HCT116 (cell line): Measurements from ENCODE around the gene RBBP8. TPM values are rescaled to one million over a fixed set of nuclear protein-coding genes. Genes with fewer than 3 reads are reported as not detected.

ENCODE experiments used
- ATAC-seq: fragments of 200-7000 bp; cut with Tn5 transposase; 2 replicates; pipeline ENCODE4 v1.9.1; 2020; ENCODE audit warnings: mild to moderate bottlenecking, moderate library complexity
- Bru-seq: library from RNA; stranded (reverse); fragments of 400-500 nt; gene quantifications from one replicate; lab custom pipeline; 2021; lab: Mats Ljungman, UMichigan
- BruChase-seq, 2 experiments: library from RNA; stranded (reverse); fragments of 400-500 nt; gene quantifications; one replicate each; lab custom pipeline; 2021; lab: Mats Ljungman, UMichigan
- BruUV-seq: library from RNA; stranded (reverse); fragments of 400-500 nt; replicated peaks from 2 replicates; lab custom pipeline; 2021; lab: Mats Ljungman, UMichigan
- CTCF ChIA-PET: fragments of 300-600 bp; sonication (Branson Sonifier 250); formaldehyde crosslinking; loops from one replicate; lab custom pipeline; 2021; ENCODE audit warnings: antibody characterized with exemption; lab: Charles Lee
- POLR2A ChIA-PET: fragments of 300-600, 350-600 bp; sonication (Branson Sonifier 250); formaldehyde crosslinking; loops from one replicate; lab custom pipeline; 2021; ENCODE audit warnings: antibody characterized with exemption; lab: Charles Lee
- RAD21 ChIA-PET, 2 experiments: fragments of 300-600 bp; sonication (Branson Sonifier 250); formaldehyde crosslinking; loops; one replicate each; lab custom pipeline; 2023; ENCODE audit warnings: low total read pairs in 2 of 2; ENCODE audit not compliant: uncharacterized antibody in 2 of 2, unreplicated experiment in 2 of 2, low non-redundant PET in 1 of 2; lab: Charles Lee
- DNase-seq: peaks from one replicate; pipeline ENCODE4 v3.0.0-alpha.2; 2010; ENCODE audit warnings: low read depth, low spot score
- H2AFZ ChIP-seq: fragments of 200-600 bp; shearing (Covaris generic), sonication (generic); 2 replicates; pipeline ENCODE4 v1.6.1; 2017; ENCODE audit warnings: low read depth, mixed run types, mixed read lengths, antibody characterized with exemption, low read length; ENCODE audit not compliant: poor library complexity, severe bottlenecking
- H3K27ac ChIP-seq: 2 replicates; pipeline ENCODE4 v1.5.1; 2012; ENCODE audit warnings: low read depth, low read length
- H3K27me3 ChIP-seq: fragments of 200-600 bp; sonication (generic); 2 replicates; pipeline ENCODE4 v1.6.1; 2016; ENCODE audit warnings: mixed run types, low read length, mixed read lengths; ENCODE audit not compliant: insufficient read depth
- H3K36me3 ChIP-seq, 2 experiments: fragments of 200-500 bp in 1 of 2; fragments of 200-600 bp in 1 of 2; sonication (Bioruptor generic) in 1 of 2; sonication (generic) in 1 of 2; 2 replicates each; pipeline versions ENCODE4 v1.5.1 to v1.6.1; 2014 to 2016; ENCODE audit warnings: low read length in 2 of 2, inconsistent platforms in 1 of 2, mixed read lengths in 1 of 2, mixed run types in 1 of 2; ENCODE audit not compliant: insufficient read depth in 2 of 2, control insufficient read depth in 1 of 2
- H3K4me1 ChIP-seq, 2 experiments: fragments of 200-600 bp in 1 of 2; sonication (generic) in 1 of 2; 2 replicates each; pipeline versions ENCODE4 v1.5.1 to v1.6.1; 2012 to 2017; ENCODE audit warnings: low read length in 2 of 2, inconsistent platforms in 1 of 2, mild to moderate bottlenecking in 1 of 2, mixed read lengths in 1 of 2, mixed run types in 1 of 2, moderate library complexity in 1 of 2; ENCODE audit not compliant: insufficient read depth in 2 of 2, control insufficient read depth in 1 of 2
- H3K4me2 ChIP-seq: fragments of 200-600 bp; sonication (generic); 2 replicates; pipeline ENCODE4 v1.6.1; 2017; ENCODE audit warnings: mixed run types, low read length, mixed read lengths
- H3K4me3 ChIP-seq, 2 experiments: fragments of 200-600 bp in 1 of 2; sonication (generic) in 1 of 2; replicated peaks in 1 of 2; 2 replicates each; pipeline ENCODE4 v1.5.1; 2011 to 2016; ENCODE audit warnings: low read length in 2 of 2, control low read depth in 1 of 2, low read depth in 1 of 2, mild to moderate bottlenecking in 1 of 2, mixed read lengths in 1 of 2, mixed run types in 1 of 2
- H3K79me2 ChIP-seq: fragments of 200-600 bp; sonication (generic); 2 replicates; pipeline ENCODE4 v1.6.1; 2017; ENCODE audit warnings: mild to moderate bottlenecking, mixed run types, low read length, moderate library complexity, mixed read lengths; ENCODE audit not compliant: insufficient read depth
- H3K9ac ChIP-seq: fragments of 200-600 bp; sonication (generic); 2 replicates; pipeline ENCODE4 v1.6.1; 2016; ENCODE audit warnings: low read length, mixed read lengths
- H3K9me2 ChIP-seq: fragments of 200-600 bp; sonication (generic), shearing (Covaris generic); 2 replicates; pipeline ENCODE4 v1.6.1; 2017; ENCODE audit warnings: mixed run types, mild to moderate bottlenecking, moderate library complexity; ENCODE audit not compliant: insufficient read depth
- H3K9me3 ChIP-seq, 2 experiments: fragments of 200-500 bp in 1 of 2; fragments of 200-600 bp in 1 of 2; sonication (Bioruptor generic) in 1 of 2; sonication (generic) in 1 of 2; 2 replicates each; pipeline ENCODE4 v1.6.1; 2014 to 2017; ENCODE audit warnings: low read length in 2 of 2, mixed read lengths in 2 of 2, inconsistent platforms in 1 of 2, low read depth in 1 of 2, mild to moderate bottlenecking in 1 of 2, mixed run types in 1 of 2, moderate library complexity in 1 of 2; ENCODE audit not compliant: control insufficient read depth in 1 of 2, insufficient read depth in 1 of 2
- H4K20me1 ChIP-seq: fragments of 200-600 bp; sonication (generic), shearing (Covaris generic); 2 replicates; pipeline ENCODE4 v1.6.1; 2017; ENCODE audit warnings: mixed run types, mild to moderate bottlenecking, moderate library complexity; ENCODE audit not compliant: insufficient read depth
- EZH2 ChIP-seq: fragments of 200-600 bp; sonication (generic); IDR thresholded peaks from 2 replicates; pipeline ENCODE4 v1.6.1; 2017; ENCODE audit warnings: antibody characterized with exemption, mixed run types
- MAX ChIP-seq: IDR thresholded peaks from 2 replicates; pipeline ENCODE4 v1.6.1; 2012
- POLR2A ChIP-seq: IDR thresholded peaks from 2 replicates; pipeline ENCODE4 v1.7.0; 2011; ENCODE audit warnings: borderline replicate concordance; ENCODE audit not compliant: insufficient read depth, insufficient read length; ENCODE audit errors: extremely low read depth
- POLR2AphosphoS5 ChIP-seq: IDR thresholded peaks from 2 replicates; pipeline ENCODE4 v1.6.1; 2011; ENCODE audit warnings: mild to moderate bottlenecking, low read depth, low read length, moderate library complexity
- SIN3A ChIP-seq: IDR thresholded peaks from 2 replicates; pipeline ENCODE4 v1.6.1; 2012; ENCODE audit warnings: low read depth
- SP1 ChIP-seq: IDR thresholded peaks from 2 replicates; pipeline ENCODE4 v1.6.1; 2012; ENCODE audit warnings: low read depth
- SRF ChIP-seq: IDR thresholded peaks from 2 replicates; pipeline ENCODE4 v1.6.1; 2012; ENCODE audit warnings: low read depth
- TCF7L2 ChIP-seq: IDR thresholded peaks from 2 replicates; pipeline ENCODE4 v1.7.0; 2011; ENCODE audit warnings: borderline replicate concordance, inconsistent platforms; ENCODE audit not compliant: insufficient read depth, insufficient read length; ENCODE audit errors: extremely low read depth
- ZBTB33 ChIP-seq: IDR thresholded peaks from 2 replicates; pipeline ENCODE4 v1.6.1; 2011; ENCODE audit warnings: mild to moderate bottlenecking, low read length, moderate library complexity; ENCODE audit not compliant: insufficient replicate concordance; ENCODE audit errors: extremely low read depth
- ZFX ChIP-seq: fragments of 450-650 bp; IDR thresholded peaks from 2 replicates; pipeline ENCODE4 v1.6.1; 2017
- intact Hi-C: fragments of 100-400 bp; cut with micrococcal nuclease; formaldehyde crosslinking; loops from 2 replicates; pipeline ENCODE4 v1.10.0; 2022
- long read RNA-seq: library from polyadenylated mRNA; unstranded; transcript quantifications from one replicate; pipeline ENCODE4 v2.0.0, GENCODE V29; 2021; ENCODE audit not compliant: unreplicated experiment
- polyA plus RNA-seq: library from polyadenylated mRNA; unstranded; fragments of >200 nt; gene quantifications from 2 replicates; pipeline ENCODE4 v1.2.1, GENCODE V29; 2012; ENCODE audit warnings: missing spikeins
- total RNA-seq: library from RNA; stranded (reverse); gene quantifications from one replicate; pipeline ENCODE4 v1.2.1, GENCODE V29; 2021; ENCODE audit not compliant: unreplicated experiment

The RBBP8 gene
- total RNA-seq, result 66.6 TPM
- 21.5 and 37.5 TPM in 2 replicates for polyA plus RNA-seq
- percentile 83 among the genes with signal in this experiment for Bru-seq, nascent RNA
- BruChase-seq, experiment 1, labeled RNA remaining after a 6-hour chase, result percentile 81 among the genes with signal in this experiment
- BruChase-seq, experiment 2, labeled RNA remaining after a 2-hour chase, result percentile 71 among the genes with signal in this experiment
- long read RNA-seq, transcript RBBP8-201 (19 exons, 3,288 nt), result major isoform, 14 of 93 reads
- long read RNA-seq, transcript RBBP8-204 (19 exons, 3,293 nt), result minor isoform, 5 of 93 reads
- long read RNA-seq, partial matches to known transcripts, result 53 of 93 reads
- long read RNA-seq, other reads (novel, unspliced or antisense), result 19 of 93 reads

- peak; percentile 58 for DNase-seq
- Histone ChIP-seq H3K9ac (peak within 1 kb of the TSS; percentile 87), H2AFZ (peak within 1 kb of the TSS; percentile 60), H3K4me3 (peak within 1 kb of the TSS; percentile 60 to 71), H4K20me1 (no peaks in the 10 kb centered on the region), H3K27me3 (no peaks in the 10 kb centered on the region), H3K36me3 (peaks cover 7 to 9% of the 10 kb centered on the region in 2 experiments), H3K9me3 (no peaks in the 10 kb centered on the region), H3K4me1 (peaks cover 0 to 22% of the 10 kb centered on the region in 2 experiments; a peak in 3 of 4 replicates), H3K4me2 (peak within 1 kb of the TSS; percentile 78), H3K9me2 (no peaks in the 10 kb centered on the region), H3K27ac (peak within 1 kb of the TSS; percentile 88), H3K79me2 (peaks cover 46% of the 10 kb centered on the region)
- TF ChIP-seq SRF (no peak), SP1 (no peak; the same call in 1 of the 2 replicates), POLR2A (peak; percentile 77), SIN3A (peak; percentile 83), TCF7L2 (no peak), ZBTB33 (peak; percentile 78), MAX (peak; percentile 83), POLR2AphosphoS5 (peak; percentile 86), ZFX (peak; percentile 62; the same call in 1 of the 2 replicates), EZH2 (no peak)
- RAD21 ChIA-PET, result no interaction called here
- ATAC-seq, result peak; percentile 87
- POLR2A ChIA-PET, result interaction anchor here (0.5 to 1.5 kb wide), 10 partner anchors 9 to 578 kb away, joined by 3 to 5 read pairs (median 3); no protein-coding TSS in a partner anchor
- no TSS peak for BruUV-seq
- intact Hi-C loops, result loop anchor here (5.0 kb wide), 2 partner anchors 44 to 479 kb away; no protein-coding TSS in a partner anchor
- CTCF ChIA-PET, result interaction anchor here (0.7 to 1.2 kb wide), 6 partner anchors 9 to 770 kb away, joined by 3 to 4 read pairs (median 3); no protein-coding TSS in a partner anchor
These were observed at the start of gene RBBP8 for GRCh38 chr18:22933206-22933965. TSS of gene RBBP8 (plus strand) at chr18:22933328. CDS start at chr18:22936852, 3,524 bp downstream.
